ENCODE results near the gene EEIG2.

Gene EEIG2

DNA sequence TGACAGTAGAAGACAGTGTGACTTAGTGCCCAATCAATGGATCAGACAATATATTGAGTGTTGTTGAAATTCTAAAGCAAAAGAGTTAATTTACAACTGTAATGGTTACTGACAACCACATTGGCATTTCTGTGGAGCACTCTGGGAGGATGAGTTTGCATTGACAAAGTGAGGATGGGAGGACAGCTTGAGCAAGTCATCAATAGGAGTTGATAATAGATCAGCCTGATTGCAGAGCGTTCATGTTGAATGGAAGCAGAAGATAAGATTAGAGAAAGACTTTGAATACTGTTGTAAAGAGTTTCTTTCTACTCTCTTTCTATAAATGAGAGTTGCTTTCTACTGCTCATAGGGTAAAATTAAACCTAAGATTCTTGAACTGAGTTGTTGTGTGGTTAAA lies 3.9 kb downstream of the EEIG2 start:
- Histone ChIP-seq H3K4me3 (ENCODE audit: low read depth, low read length, poor library complexity, severe bottlenecking) (no peak overlapping the region), H3K27me3 (ENCODE audit: insufficient read depth, low read length) (no peaks in the 10 kb centered on the region), H3K9me3 (ENCODE audit: low read length) (no peaks in the 10 kb centered on the region)

GRCh38 chr1:108565081-108565480 lies 5.2 kb downstream of the EEIG2 start:
- no peaks in the 10 kb centered on the region for H3K27me3 ChIP-seq (ENCODE audit: insufficient read depth, low read length)
- H3K79me2 ChIP-seq (ENCODE audit: insufficient read depth, low read length), result no peaks in the 10 kb centered on the region
- H3K4me2 ChIP-seq (ENCODE audit: low read length), result no peak overlapping the region
- no peaks in the 10 kb centered on the region for H3K9me2 ChIP-seq (ENCODE audit: low read depth, low read length)
- TF ChIP-seq, protein P1, sequence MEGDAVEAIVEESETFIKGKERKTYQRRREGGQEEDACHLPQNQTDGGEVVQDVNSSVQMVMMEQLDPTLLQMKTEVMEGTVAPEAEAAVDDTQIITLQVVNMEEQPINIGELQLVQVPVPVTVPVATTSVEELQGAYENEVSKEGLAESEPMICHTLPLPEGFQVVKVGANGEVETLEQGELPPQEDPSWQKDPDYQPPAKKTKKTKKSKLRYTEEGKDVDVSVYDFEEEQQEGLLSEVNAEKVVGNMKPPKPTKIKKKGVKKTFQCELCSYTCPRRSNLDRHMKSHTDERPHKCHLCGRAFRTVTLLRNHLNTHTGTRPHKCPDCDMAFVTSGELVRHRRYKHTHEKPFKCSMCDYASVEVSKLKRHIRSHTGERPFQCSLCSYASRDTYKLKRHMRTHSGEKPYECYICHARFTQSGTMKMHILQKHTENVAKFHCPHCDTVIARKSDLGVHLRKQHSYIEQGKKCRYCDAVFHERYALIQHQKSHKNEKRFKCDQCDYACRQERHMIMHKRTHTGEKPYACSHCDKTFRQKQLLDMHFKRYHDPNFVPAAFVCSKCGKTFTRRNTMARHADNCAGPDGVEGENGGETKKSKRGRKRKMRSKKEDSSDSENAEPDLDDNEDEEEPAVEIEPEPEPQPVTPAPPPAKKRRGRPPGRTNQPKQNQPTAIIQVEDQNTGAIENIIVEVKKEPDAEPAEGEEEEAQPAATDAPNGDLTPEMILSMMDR (IDR thresholded peaks at IDR 0.05; ENCODE audit: low read length), result no peak
- no peak for TF ChIP-seq EZH2 (IDR thresholded peaks at IDR 0.05; ENCODE audit: borderline replicate concordance, low read length)
- no peak overlapping the region for H3K27ac ChIP-seq (ENCODE audit: low read depth, low read length, poor library complexity, severe bottlenecking)
- H3K36me3 ChIP-seq (ENCODE audit: insufficient read depth, low read length), result no peaks in the 10 kb centered on the region
- H3K4me3 ChIP-seq (ENCODE audit: low read depth, low read length, poor library complexity, severe bottlenecking), result no peak overlapping the region
- no peak overlapping the region for H2AFZ ChIP-seq (ENCODE audit: low read length)
- peaks cover 6% of the 10 kb centered on the region; the same call in 1 of the 2 replicates for H3F3A ChIP-seq (ENCODE audit: insufficient read depth, low read length)
- H3K9ac ChIP-seq (ENCODE audit: low read length), result no peak overlapping the region
- H3K4me1 ChIP-seq (ENCODE audit: insufficient read depth, low read length, severe bottlenecking), result peaks cover 14% of the 10 kb centered on the region
- H4K20me1 ChIP-seq (ENCODE audit: insufficient read depth, low read length), result no peaks in the 10 kb centered on the region
- no peaks in the 10 kb centered on the region for H3K9me3 ChIP-seq (ENCODE audit: low read length)

More for the DNA sequence above, 3.9 kb downstream of the EEIG2 start:
- H2AFZ ChIP-seq (ENCODE audit: low read length), result no peak overlapping the region
- no peak overlapping the region for H3K27ac ChIP-seq (ENCODE audit: low read depth, low read length, poor library complexity, severe bottlenecking)
- H3K36me3 ChIP-seq (ENCODE audit: insufficient read depth, low read length), result no peaks in the 10 kb centered on the region
- no peaks in the 10 kb centered on the region for H3K79me2 ChIP-seq (ENCODE audit: insufficient read depth, low read length)
- H4K20me1 ChIP-seq (ENCODE audit: insufficient read depth, low read length), result no peaks in the 10 kb centered on the region
- H3K9ac ChIP-seq (ENCODE audit: low read length), result no peak overlapping the region
- no peak overlapping the region for H3K4me2 ChIP-seq (ENCODE audit: low read length)
- peaks cover 6% of the 10 kb centered on the region; the same call in 1 of the 2 replicates for H3F3A ChIP-seq (ENCODE audit: insufficient read depth, low read length)
- H3K4me1 ChIP-seq (ENCODE audit: insufficient read depth, low read length, severe bottlenecking), result peaks cover 23% of the 10 kb centered on the region
- TF ChIP-seq, protein P1 (IDR thresholded peaks at IDR 0.05; ENCODE audit: low read length), result no peak
- no peak for TF ChIP-seq EZH2 (IDR thresholded peaks at IDR 0.05; ENCODE audit: borderline replicate concordance, low read length)
- H3K9me2 ChIP-seq (ENCODE audit: low read depth, low read length), result no peaks in the 10 kb centered on the region

GRCh38 chr1:108565512-108565911 lies 5.6 kb downstream of the EEIG2 start:
- TF ChIP-seq, protein P1 (IDR thresholded peaks at IDR 0.05; ENCODE audit: low read length), result no peak
- no peak for TF ChIP-seq EZH2 (IDR thresholded peaks at IDR 0.05; ENCODE audit: borderline replicate concordance, low read length)
- peaks cover 6% of the 10 kb centered on the region; the same call in 1 of the 2 replicates for H3F3A ChIP-seq (ENCODE audit: insufficient read depth, low read length)
- no peak overlapping the region for H2AFZ ChIP-seq (ENCODE audit: low read length)
- peaks cover 16% of the 10 kb centered on the region for H3K4me1 ChIP-seq (ENCODE audit: insufficient read depth, low read length, severe bottlenecking)
- H3K9ac ChIP-seq (ENCODE audit: low read length), result no peak overlapping the region
- no peaks in the 10 kb centered on the region for H3K79me2 ChIP-seq (ENCODE audit: insufficient read depth, low read length)
- no peak overlapping the region for H3K4me2 ChIP-seq (ENCODE audit: low read length)
- no peaks in the 10 kb centered on the region for H3K27me3 ChIP-seq (ENCODE audit: insufficient read depth, low read length)
- no peak overlapping the region for H3K27ac ChIP-seq (ENCODE audit: low read depth, low read length, poor library complexity, severe bottlenecking)
- no peaks in the 10 kb centered on the region for H3K36me3 ChIP-seq (ENCODE audit: insufficient read depth, low read length)
- H3K9me2 ChIP-seq (ENCODE audit: low read depth, low read length), result no peaks in the 10 kb centered on the region
- H3K9me3 ChIP-seq (ENCODE audit: low read length), result no peaks in the 10 kb centered on the region
- no peak overlapping the region for H3K4me3 ChIP-seq (ENCODE audit: low read depth, low read length, poor library complexity, severe bottlenecking)
- H4K20me1 ChIP-seq (ENCODE audit: insufficient read depth, low read length), result no peaks in the 10 kb centered on the region

Measured in OCI-LY1 (cell line).